Stimulated activated naive CD8-positive, alpha-beta T cell treated with anti-CD3 and anti-CD28 coated beads, Interleukin-15, Interleukin-2, amounts not matched to agents 100 U/mL and 50 U/mL, for 24 hours (primary cell): ENCODE measurements around the gene IFIT1.
A peak's percentile ranks its signal among the peaks of the same experiment; 100 is the strongest.
"Not testable (repeated sequence)": the region's sequence is repeated elsewhere in the genome, so short reads cannot be mapped to it uniquely, and the experiment has no call there.

Experiments used
- ATAC-seq: fragments of 150-1000 bp; cut with Tn5 transposase; one replicate; pipeline ENCODE4 v1.10.0; 2021
- DNase-seq: peaks from one replicate; pipeline ENCODE4 v3.0.0; 2021

The IFIT1 gene, protein sequence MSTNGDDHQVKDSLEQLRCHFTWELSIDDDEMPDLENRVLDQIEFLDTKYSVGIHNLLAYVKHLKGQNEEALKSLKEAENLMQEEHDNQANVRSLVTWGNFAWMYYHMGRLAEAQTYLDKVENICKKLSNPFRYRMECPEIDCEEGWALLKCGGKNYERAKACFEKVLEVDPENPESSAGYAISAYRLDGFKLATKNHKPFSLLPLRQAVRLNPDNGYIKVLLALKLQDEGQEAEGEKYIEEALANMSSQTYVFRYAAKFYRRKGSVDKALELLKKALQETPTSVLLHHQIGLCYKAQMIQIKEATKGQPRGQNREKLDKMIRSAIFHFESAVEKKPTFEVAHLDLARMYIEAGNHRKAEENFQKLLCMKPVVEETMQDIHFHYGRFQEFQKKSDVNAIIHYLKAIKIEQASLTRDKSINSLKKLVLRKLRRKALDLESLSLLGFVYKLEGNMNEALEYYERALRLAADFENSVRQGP

DNA sequence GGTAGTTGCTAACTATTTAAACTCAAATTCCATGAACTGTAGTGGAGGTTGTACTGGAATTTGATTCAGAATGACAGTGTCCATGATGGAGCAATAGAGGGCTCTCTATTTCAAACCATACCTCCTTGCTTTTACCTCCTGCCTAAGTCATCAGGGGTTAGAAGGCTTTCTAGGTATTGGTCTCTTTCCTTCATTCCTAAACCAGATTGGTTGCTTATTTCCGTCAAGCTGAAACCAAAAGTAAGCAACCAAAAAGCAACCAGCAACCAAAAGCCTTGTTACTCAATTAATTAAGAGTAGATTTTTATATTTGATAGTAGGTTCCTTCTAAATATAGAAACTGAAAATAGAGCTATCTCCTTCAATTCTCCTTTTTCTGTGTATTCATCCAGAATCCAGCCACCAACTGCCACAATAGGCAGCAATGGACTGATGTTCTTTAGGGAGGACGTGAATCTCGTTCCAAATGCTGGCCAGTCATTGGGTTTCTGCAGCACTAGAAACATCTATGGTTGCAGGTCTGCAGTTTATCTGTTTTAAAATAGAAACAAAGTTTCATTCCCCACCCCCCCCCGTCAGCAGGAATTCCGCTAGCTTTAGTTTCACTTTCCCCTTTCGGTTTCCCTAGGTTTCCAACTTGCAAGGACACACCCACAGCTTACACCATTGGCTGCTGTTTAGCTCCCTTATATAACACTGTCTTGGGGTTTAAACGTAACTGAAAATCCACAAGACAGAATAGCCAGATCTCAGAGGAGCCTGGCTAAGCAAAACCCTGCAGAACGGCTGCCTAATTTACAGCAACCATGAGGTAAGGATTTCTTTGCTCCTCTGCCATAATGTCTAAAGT is at the start of gene IFIT1:
IFIT1 (plus strand) TSS at position 717 of the 850 bp plus-strand sequence; CDS start at position 807, 90 bp downstream.
- DNase-seq (peak; percentile 29), ATAC-seq (peak; percentile 87)

DNA sequence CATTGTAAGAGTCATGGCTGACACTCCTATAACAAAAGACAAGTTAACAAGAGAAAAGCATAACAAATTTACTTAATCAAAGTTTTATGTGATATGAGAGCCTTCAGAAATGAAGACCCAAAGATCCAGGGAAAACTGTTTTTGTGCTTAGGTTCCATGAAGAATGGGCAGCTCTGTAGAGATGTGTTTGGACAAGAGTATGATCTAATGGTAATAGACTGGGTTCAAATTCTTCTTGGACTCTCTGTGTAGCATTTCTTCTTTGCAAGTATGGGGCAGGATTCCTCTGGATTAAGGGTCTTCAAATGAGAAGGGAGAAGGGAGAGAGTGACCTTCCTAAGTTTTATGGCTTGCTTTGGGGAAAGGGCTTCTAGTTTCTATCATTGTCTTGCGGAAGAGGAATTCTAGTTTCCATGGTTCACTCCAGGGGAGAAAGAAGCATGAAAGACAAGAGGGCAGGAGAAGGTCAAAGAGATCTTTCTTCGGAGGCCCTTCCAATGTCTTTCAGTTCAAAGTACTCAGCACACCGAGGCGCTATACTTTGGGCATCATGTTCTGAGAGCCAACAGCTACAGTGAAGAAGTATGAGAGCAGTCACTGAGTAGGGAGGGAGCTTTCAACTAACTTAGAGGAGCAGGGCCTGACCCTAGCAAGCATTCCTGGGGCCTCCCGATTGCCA is 49.2 kb upstream of the IFIT1 start:
- ATAC-seq (no peak), DNase-seq (no peak)

DNA sequence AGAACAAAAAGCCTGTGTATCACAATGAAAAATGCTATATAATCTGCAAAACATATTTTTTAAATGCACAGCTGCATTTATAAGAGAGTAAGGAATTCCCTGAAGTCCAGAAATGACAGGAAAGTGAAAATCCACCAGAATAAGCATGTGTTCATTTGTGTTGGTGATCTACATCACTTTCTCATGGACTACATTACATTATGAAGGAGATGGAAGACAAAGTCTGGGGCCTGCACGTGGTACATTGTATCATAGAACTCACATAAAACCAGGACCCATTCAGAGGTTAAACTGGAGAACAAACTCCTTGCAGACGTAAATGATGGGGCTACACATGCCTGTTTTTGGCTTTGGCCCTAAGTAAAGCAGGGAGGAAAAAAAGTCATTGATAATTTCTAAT is 48.3 kb upstream of the IFIT1 start:
- DNase-seq (no peak), ATAC-seq (no peak)

DNA sequence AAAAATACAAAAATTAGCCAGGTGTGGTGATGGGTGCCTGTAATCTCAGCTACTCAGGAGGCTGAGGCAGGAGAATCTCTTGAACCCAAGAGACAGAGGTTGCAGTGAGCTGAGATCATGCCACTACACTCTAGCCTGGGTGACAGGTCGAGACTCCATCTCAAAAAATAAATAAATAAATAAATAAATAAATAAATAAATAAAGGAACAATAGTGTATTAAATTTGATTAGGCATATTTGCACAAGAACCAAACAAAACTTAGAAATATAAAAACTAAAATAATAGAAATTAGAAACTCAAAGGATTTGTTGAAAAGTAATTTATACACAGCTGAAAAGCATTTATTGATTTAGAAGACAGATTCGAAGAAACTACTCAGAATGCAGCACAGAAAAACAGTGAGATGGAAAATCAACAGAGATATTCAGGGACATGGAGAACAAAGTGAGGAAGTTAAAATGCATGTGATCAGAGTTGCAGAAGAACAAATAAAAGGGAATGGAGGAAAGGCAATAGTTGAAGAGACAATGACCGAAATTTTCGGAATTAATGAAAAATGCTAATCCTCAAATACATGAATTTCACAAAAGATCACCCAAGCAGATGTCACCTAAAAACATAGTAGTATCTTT is 46.9 kb upstream of the IFIT1 start:
- no peak for ATAC-seq
- no peak for DNase-seq

DNA sequence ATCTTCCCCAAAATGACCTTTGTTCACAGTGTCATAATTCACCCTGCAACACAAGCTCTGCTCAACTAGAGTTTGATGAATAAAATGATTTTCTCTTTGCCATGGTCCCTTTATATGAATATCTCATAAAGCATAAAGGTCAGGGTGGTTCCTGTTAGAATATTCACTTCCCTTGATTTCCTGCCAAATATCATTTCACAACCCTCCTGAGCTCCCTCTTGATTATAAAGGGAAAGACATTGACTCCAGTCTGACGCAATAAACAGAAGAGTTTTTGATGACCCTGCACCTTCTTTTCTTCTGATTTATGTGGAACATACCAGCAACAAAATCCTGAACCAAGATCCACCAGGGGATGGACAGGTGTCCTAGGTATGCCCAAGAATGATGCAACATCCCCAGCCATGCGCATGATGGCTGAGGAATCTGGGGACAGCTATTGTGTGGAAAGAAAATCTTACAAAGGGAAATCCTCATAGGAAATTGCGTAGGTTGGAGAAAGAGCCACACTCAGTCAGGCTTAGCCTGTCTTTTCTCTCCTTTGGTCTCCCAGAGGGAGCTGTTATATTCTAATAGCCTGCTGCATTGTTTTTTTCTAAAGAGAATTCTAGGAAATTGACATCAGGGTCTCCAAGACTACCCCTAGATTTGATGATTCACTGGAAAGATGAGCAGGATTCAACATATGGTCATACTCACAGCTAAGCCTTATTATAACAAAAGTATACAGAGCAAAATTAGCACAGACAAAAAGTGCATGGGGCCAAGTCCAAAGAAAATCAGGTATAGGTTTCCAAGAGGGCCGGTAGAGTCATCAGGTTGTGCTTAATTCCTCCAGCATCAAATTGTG is 45.8 kb upstream of the IFIT1 start:
- DNase-seq (no peak), ATAC-seq (peak; percentile 31)

DNA sequence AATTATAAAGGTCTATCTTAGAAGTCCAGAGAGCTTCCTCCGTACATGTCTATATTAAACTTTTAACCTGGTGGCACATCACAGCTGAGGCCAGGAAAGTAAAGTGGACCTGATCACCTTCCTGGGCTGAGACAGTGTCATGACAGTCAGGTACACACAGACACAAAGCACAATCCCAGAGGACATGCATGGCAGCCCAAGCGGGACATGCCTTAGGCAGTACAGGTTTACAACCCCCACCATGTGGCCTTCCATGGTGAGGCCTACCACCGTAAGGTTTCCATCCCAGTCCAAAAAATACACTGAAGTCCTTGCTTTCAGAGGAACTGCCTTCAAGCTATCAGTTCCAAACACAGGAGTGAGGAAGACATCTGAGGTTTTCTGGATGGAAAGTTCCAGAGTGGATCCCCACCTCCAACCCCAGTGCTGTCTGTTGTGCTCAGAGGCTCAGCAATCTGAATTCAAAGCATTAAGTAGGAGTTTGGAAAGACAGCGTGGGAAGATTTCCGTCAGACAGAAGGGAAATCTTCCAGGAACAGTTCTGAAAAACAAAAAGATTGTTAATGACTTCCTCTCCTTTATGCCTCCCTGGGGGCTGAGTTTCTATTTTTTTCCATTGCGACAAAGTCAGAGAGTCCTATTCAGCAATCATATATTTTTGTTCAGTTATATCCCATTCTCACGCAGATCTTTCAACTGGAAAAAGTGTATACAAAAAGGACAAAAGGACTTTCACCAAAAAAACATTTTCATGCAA is 44.5 kb upstream of the IFIT1 start:
- DNase-seq (no peak), ATAC-seq (no peak)

DNA sequence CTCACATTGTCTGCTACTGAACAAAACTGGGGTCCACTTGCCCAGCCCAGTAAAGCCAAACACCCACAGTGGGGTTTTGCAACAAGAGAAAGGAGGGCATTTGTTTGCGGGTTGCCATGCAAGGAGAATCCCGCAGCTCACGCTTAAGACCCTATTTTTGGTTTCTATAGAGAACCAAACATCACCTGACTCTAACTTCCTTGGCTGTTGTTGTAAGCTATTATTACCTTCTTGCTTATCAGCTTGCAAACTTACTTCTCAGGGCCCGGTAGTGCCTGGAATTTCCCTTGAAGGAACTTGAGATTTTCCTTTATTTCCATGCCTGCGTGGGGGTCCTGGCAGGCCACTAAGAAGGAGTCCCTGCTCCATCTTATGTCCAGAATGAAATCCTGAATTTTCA is 43.9 kb upstream of the IFIT1 start:
- no peak for DNase-seq
- no peak for ATAC-seq

DNA sequence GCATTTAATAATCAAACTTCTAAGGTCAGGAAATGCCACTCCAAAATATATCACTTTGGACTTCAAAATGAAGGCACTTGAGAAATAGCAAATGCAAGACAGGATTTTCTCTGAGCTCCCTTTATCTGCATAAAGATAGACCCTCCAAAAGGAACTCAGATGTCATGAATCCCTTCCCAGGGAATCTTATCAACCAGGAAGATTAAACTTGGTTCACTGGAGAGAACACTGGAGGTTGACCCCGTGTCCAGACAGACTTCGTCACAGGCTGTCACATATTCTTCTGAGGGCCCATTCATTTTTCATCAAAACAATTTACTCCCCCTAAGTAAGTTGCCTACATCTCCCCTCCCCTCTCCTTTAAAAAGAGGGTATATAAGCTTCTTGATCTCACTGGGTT is 43.4 kb upstream of the IFIT1 start:
- no peak for DNase-seq
- no peak for ATAC-seq

DNA sequence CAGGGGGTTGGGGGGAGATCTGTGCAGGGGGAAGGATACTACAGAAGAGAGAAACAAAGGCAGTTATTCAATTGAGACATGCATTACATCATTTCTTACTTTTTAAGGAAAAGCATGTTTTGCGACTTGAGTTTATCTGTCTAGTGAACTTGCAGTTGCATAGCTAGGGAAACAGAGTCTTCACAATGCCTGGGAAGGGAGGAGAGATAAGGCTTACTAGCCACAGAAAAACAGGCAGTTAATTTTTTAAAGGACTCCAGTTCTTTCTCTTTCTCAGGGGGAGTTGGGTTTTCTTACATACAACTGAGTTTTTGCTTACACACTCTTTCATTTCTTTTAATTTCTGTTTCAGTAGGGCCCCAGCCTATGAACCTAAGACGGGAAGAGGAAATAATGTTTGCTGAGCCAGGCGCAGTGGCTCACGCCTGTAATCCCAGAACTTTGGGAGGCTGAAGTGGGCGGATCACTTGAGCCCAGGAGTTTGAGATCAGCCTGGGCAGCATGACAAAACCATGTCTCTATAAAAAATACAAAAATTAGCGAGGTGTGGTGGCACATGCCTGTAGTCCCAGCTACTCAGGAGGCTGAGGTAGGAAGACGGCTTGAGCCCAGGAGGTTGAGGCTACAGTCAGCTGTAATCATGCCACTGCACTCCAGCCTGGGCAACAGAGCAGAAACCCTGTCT is 41.6 kb upstream of the IFIT1 start:
- not testable (repeated sequence) for DNase-seq, ATAC-seq

DNA sequence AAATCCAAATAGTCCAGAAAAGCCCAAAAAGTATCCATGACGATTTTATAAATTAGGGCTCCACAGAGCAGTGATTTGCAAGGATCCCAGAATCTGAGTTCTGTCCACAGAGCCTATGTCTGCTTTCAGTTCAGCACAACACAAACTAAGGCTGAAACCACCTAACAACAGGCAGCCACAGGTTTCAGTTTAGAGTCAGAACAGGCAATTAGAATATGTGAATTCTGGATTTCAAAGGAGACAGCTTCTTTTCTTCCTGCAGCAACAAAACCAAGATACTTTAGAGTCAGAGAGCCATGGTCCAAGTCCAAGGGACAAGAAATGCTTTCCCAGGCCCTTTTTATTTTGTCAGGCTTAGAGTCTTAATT is 41.0 kb upstream of the IFIT1 start:
- DNase-seq, result no peak
- peak; percentile 37 for ATAC-seq

DNA sequence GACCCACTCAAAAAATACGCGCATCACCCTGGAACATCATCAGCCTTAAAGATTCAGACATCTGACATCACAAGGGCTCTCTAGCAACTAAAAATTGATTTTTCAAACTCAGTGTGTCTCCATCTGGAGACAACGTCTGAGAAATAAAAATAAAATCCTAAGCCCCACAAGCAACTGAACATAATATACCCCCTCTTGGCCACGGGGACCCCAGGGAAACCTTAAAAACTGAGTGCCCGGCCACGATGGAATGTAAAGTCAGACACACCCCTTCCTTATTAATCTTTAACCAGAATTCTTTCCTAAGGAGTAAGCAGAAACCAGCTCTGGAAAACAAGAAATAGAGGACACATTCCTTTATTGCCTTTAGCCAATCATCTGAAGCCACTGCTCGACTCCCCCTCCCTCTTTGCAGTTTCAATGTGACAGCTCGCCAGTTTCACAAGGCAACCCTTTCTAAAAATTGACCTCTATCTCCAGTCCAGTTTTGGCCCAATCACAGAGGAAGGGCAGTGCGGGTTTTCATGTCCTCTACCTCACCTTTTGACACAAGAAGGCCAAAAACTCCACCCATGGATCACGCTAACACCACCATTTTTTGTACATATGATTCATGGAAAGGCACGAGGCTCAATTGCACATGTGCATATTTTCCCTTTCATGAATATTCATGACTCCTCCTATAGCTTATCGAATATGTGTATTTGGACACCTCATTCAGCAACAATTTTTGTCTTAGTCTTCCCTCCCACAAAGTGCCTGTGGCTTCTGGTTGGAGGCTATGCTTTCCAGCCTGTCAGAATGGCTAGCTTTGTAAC is 40.4 kb upstream of the IFIT1 start:
- DNase-seq (no peak), ATAC-seq (no peak)

DNA sequence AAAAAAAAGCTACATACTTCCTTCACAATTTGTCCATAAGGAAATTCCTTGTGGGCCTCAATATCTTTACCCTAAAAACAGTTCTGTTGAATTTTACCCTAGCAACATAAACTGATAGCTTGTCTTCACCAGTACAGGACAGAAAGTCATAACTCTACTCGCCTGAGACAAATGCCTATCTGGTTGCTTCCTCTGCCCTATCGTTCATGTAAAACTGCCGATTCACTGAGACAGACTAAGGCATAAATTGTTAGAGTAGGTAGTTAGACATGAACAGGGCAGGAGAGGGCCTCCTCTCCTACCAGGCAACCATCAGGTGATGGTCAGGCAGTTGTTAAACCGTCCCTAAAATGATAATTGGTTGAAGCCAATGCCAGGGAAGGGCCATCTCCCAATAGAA is 39.6 kb upstream of the IFIT1 start:
- no peak for ATAC-seq
- no peak for DNase-seq

DNA sequence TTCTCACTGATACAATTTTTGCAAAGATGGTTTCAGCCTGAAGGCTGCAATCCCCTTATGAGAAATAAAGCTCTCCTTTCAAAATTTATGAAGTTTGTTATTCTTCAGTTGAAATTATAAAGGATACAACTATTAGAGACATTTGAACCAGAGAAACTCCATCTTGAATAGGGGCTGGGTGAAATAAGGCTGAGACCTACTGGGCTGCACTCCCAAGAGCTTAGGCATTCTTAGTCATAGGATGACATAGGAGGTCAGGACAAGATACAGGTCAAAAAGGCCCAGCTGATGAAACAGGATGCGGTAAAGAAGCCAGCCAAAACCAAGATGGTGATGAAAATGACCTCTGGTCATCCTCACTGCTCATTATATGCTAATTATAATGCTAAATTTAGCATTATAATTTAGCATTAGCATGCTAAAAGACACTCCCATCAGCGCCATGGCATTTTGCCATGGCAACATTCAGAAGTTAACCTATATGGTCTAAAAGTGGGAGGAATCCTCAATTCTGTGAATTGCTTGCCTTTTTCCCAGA is 37.0 kb upstream of the IFIT1 start:
- no peak for ATAC-seq

DNA sequence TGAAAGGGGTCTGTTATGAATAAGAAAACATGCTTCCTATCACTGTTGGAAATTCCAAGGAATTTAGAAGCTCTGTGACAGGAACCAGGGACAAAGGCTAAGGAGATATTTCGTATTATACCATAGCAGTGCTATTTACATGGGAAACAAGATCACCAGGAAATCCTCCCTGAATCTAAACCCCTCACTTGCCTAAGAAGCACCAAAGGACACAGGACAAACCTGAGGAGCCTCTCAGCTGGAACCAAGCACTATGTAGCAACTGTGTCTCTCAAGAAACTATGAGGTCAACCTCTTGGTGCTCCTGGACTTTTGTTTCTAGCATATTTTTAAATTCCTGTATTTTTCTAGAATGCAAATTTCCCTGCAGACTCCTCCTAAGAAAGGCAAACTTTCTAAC is 35.3 kb upstream of the IFIT1 start:
- DNase-seq (no peak), ATAC-seq (no peak)

More for the DNA sequence above, 37.0 kb upstream of the IFIT1 start:
- no peak for DNase-seq

DNA sequence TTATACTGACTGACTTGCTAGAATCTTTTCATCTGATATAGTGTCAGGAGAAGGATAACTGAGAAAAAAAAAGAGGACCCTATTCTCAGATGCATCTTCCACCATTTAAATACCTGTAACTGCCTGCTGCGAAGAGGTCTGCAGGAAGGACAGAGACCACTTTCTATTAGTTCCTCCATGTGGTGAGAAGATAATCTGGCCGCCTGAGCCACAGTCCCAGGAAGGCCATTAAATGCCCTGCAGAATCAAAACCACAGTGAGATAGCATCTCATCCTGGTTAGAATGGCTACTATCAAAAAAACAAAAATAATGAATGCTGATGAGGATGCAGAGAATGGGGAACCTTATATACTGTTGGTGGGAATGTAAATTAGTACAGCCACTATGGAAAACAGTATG is 34.4 kb upstream of the IFIT1 start:
- DNase-seq (no peak), ATAC-seq (no peak)

DNA sequence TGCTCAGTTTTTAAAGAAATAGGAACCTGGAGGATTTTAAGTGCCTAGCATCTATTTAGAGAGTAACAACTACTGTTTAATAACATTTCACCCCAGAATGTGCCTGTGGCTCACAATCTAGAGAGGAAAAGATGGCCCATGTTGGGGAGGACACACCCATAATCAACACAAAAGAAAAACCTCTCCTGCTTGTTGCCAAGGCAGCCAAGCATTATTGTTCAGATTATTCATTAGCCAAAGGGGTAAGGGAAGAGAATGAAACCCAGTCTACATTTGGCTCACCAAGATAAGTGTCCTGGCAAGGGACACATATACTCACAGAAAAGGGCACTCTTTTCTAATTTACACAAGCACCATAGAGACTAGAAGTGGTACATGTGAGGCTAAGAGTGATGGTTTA is 32.3 kb upstream of the IFIT1 start:
- ATAC-seq, result no peak

DNA sequence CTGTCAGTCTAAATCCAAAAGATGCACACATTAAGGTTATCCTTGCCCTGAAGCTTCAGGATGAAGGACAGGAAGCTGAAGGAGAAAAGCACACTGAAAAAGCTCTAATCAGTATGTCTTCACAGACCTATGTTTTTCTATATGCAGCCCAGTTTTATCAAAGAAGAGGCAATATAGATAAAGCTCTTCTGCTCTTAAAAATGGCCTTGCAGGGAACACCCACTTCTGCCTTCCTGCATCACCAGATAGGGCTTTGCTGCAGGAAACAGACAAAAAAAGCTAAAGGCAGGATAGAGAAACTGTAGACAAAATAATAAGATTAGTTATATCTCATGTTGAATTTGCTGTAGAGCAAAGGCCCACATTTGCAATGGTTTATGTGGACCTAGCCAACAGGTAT is 29.5 kb upstream of the IFIT1 start:
- DNase-seq (no peak), ATAC-seq (no peak)

More for the DNA sequence above, 32.3 kb upstream of the IFIT1 start:
- no peak for DNase-seq

DNA sequence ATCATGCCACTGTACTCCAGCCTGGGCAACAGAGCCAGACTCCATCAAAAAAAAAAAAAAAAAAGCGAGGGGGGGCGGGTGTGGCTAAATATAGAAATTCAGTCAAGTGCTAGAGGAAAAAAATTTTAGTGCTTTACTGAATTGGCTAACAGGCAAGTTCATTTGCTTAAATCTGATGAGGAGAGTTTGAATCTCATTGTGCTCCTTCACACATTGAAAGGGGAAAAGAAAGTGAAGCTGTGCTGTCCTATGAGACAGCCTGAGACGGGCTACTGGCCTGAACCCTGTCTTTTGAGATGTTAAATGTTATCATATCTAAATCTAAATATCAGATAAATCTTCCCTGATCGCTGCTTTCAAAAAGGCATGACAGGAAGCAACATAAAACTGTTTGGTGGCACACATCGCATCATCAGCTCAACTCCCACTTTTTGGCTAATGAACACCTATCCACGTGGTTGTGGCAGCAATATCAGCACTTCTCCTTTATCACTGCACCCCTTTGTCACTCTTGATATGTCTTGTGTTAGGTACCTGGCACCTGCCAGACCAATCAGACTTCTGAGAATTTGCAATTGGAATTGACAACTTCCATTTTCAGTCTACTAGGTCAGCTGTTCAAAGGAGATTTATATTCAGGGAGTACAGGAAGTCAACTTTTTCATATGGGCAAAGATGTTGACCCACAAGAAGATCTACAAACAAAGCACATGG is 28.5 kb upstream of the IFIT1 start:
- no peak for ATAC-seq
- DNase-seq, result no peak
